ENCODE results near the gene PLPP7.

Gene PLPP7

GRCh38 chr9:131275332-131276093, 14.0 kb upstream of the PLPP7 start:
- Mint-ChIP-seq H3K27ac (peak overlapping the region; percentile 97), H3K9me3 (no peaks in the 10 kb centered on the region), H3K4me3 (peak overlapping the region; percentile 98), H3K4me1 (peaks cover 44% of the 10 kb centered on the region), H3K36me3 (peaks cover 59% of the 10 kb centered on the region)
- DNase-seq (ENCODE audit: low spot score in 2 of 2) (peak in 1 of 2 donors; percentile 74), ATAC-seq (peak; percentile 23)

- peak; percentile 22 for ATAC-seq
- peak within 1 kb of the TSS; percentile 98 for H3K4me3 Mint-ChIP-seq
- no peaks in the 10 kb centered on the region for H3K9me3 Mint-ChIP-seq
- H3K36me3 Mint-ChIP-seq = peaks cover 51% of the 10 kb centered on the region
- DNase-seq (ENCODE audit: low spot score in 2 of 2) = peak in 1 of 2 donors; percentile 77
- peaks cover 36% of the 10 kb centered on the region for H3K4me1 Mint-ChIP-seq
- peak within 1 kb of the TSS; percentile 97 for H3K27ac Mint-ChIP-seq
These were observed 13.2 kb upstream of the PLPP7 start, which contains the start of gene FAM78A for GRCh38 chr9:131276094-131276888. TSS of gene FAM78A (minus strand) at chr9:131276510. CDS start at chr9:131276179, 331 bp downstream.

DNA sequence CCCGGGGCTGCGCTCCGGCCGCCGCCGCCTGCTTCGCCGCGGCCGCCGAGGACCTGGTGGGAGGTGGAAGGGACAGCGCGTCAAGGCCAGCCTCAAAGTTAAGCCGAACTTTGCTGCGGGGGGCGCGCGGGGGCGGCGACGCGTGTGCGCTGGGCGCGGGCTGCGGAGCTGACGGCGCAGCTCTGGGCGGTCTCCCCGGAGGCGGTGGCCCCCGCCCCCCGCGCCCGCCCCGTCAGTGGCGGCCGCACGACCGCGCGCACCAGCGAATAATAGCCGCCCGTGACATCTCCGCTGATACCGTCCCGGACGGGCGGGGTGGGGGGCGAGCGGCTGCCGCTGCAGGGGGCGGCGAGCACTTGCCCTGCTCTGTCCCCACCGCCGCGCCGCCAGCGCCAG, 12.6 kb upstream of the PLPP7 start:
- Mint-ChIP-seq H3K36me3 (peaks cover 45% of the 10 kb centered on the region), H3K4me1 (peaks cover 34% of the 10 kb centered on the region), H3K9me3 (no peaks in the 10 kb centered on the region), H3K27ac (no peak overlapping the region), H3K4me3 (peak overlapping the region; percentile 98)
- peak; percentile 43 for ATAC-seq
- DNase-seq (ENCODE audit: low spot score in 2 of 2) = no peak

- Mint-ChIP-seq H3K4me1 (peaks cover 34% of the 10 kb centered on the region), H3K36me3 (peaks cover 40% of the 10 kb centered on the region), H3K9me3 (no peaks in the 10 kb centered on the region), H3K27ac (peak overlapping the region; percentile 89), H3K4me3 (peak overlapping the region; percentile 98)
- ATAC-seq (peak; percentile 2), DNase-seq (ENCODE audit: low spot score in 2 of 2) (peak in 1 of 2 donors; percentile 73)
These were observed 12.1 kb upstream of the PLPP7 start for GRCh38 chr9:131277287-131277909.

DNA sequence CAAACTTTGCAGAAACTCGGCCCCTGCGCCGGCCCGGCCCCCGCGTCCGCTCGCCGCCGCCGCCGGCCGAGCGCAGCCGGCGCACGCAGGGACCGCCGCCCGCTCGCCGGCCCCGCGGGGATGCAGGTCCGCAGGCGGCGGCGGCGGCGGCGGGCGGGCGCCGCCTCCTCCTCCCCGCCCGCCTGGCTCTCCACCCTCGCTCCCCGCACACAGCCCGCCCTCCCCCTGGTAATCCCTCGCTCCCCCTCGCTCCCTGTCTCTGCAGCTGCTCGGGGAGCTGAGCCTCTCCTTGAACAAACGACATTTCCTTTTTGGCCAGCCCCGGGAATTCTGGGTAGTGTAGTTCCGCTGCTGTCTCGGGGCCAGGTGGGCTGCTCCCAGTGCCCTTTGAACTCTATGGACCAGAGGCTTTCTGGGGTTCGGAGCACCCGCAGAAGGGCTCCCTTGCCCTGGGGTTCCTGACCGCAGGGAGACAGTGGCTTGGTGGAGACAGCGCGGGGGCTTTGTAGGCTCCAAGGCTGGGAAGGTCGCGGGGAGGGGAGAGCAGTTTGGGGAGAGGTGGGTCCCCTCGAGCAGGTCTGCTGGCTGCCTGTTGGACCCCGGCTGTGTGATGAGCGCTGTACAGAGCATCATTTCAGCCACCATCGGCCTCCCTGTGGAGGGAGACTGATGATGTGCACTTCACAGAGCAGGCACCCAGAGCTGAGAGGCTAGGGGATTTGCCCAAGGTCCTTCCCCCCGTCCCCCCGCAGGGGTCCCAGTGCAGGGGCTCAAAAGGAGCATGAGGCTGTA, 11.4 kb upstream of the PLPP7 start:
- Mint-ChIP-seq H3K4me3 (peak overlapping the region; percentile 98), H3K36me3 (peaks cover 33% of the 10 kb centered on the region), H3K9me3 (no peaks in the 10 kb centered on the region), H3K27ac (peak overlapping the region; percentile 89), H3K4me1 (peaks cover 29% of the 10 kb centered on the region)
- DNase-seq (ENCODE audit: low spot score in 2 of 2) (peak in 1 of 2 donors; percentile 79), ATAC-seq (peak; percentile 62)

- Mint-ChIP-seq H3K9me3 (no peaks in the 10 kb centered on the region), H3K27ac (peak overlapping the region; percentile 89), H3K36me3 (peaks cover 28% of the 10 kb centered on the region), H3K4me3 (peak overlapping the region; percentile 98), H3K4me1 (peaks cover 24% of the 10 kb centered on the region)
- ATAC-seq (peak; percentile 5), DNase-seq (ENCODE audit: low spot score in 2 of 2) (peak in 1 of 2 donors; percentile 73)
These were observed 10.8 kb upstream of the PLPP7 start for GRCh38 chr9:131278702-131279111.

DNA sequence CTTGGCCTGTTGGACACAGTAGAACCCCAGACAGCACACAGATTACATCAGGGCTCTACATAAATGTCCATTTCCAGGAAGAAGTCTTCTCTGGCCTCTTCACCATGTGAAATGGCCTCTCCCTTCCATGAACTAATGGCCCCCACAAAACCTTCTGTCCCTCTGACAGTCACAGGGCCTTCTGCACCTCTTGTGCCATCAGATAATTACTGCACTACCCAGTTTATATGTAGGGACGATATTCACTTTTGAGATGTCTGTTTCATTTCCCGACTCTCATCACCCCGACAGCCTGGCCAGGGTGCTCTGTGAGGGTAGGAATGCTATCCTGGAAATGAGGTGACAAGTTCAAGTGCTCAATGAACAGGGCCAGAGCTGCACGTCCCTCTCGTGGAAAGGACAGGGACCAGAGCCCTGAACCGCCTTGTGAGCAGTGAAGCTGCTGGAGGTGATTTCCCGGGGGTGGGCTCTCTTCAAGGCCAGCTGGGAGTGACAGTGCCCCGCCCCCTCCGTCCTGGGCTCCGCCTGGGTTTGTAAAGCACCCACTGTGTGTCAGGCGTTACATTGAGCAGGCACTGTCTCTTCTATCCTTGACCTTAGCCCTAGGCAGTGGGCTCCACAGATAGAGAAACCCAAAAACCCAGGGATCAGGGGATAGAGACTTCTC, 10.2 kb upstream of the PLPP7 start:
- Mint-ChIP-seq H3K36me3 (peaks cover 22% of the 10 kb centered on the region), H3K4me3 (peak overlapping the region; percentile 98), H3K9me3 (no peaks in the 10 kb centered on the region), H3K27ac (peak overlapping the region; percentile 89), H3K4me1 (peaks cover 24% of the 10 kb centered on the region)
- no peak for DNase-seq (ENCODE audit: low spot score in 2 of 2)
- ATAC-seq = no peak

DNA sequence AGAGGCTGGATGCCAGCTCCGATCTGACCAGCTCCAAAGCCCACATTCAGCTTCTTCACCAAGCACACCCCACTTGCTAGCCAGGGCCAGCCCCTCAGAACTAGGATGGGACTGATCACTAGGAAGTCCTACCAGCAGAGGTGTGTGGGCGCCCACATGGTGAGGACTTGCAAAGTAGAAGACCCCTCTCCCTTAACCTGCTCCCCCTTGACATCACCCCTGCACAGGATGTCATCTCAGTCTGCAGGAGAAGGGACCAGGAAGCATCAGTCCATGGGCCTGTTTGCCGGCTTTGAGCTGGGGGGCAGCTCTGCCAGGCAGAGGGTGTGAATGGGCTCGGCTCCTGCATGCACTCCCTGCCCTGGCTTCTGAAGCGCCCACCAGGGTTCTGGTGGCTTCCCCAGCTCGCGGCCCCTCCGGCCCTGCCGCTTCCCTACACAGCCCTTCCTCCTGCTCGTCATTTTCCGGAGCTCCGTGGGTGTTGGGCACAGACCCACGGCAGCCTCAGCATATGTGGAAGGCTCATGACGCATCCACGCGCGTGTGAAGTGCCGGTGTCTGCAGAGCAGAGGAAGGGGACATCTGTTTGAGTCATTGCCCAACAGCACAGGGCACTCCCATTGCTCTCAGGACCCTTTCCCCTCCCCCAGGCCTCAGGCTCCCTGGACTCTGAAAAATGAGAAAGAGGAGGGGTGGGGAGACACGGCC, 9.5 kb upstream of the PLPP7 start:
- Mint-ChIP-seq H3K9me3 (no peaks in the 10 kb centered on the region), H3K4me1 (peaks cover 24% of the 10 kb centered on the region), H3K27ac (no peak overlapping the region), H3K36me3 (peaks cover 15% of the 10 kb centered on the region), H3K4me3 (no peak overlapping the region)
- DNase-seq (ENCODE audit: low spot score in 2 of 2) (no peak), ATAC-seq (no peak)

DNA sequence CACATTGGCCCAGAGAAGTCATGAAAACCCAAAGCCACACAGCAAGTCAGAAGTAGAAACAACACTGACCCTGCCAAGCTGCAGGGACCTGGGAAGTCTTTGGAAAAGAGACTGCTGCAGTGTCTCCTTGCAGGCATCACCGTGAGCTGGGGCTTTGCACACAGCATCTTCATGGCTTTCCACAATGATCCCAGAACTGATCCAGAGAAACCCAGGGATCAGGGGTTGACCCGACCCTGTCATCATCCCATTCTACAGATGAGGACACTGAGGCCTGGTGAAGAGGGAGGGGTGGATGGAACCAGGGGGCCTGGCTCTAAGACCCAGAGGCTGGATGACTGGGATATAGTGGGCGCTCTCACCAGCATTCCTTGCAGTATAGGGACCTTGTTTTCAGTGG, 8.9 kb upstream of the PLPP7 start:
- Mint-ChIP-seq H3K27ac (no peak overlapping the region), H3K36me3 (peaks cover 9% of the 10 kb centered on the region), H3K4me3 (no peak overlapping the region), H3K4me1 (peaks cover 24% of the 10 kb centered on the region), H3K9me3 (no peaks in the 10 kb centered on the region)
- ATAC-seq = no peak
- DNase-seq (ENCODE audit: low spot score in 2 of 2) = no peak

- DNase-seq (ENCODE audit: low spot score in 2 of 2) (no peak), ATAC-seq (no peak)
- H3K27ac Mint-ChIP-seq = no peak overlapping the region
- peaks cover 2% of the 10 kb centered on the region for H3K36me3 Mint-ChIP-seq
- no peaks in the 10 kb centered on the region for H3K9me3 Mint-ChIP-seq
- peak overlapping the region; percentile 40 for H3K4me3 Mint-ChIP-seq
- H3K4me1 Mint-ChIP-seq = peaks cover 24% of the 10 kb centered on the region
These were observed 8.2 kb upstream of the PLPP7 start for GRCh38 chr9:131281119-131281965.

DNA sequence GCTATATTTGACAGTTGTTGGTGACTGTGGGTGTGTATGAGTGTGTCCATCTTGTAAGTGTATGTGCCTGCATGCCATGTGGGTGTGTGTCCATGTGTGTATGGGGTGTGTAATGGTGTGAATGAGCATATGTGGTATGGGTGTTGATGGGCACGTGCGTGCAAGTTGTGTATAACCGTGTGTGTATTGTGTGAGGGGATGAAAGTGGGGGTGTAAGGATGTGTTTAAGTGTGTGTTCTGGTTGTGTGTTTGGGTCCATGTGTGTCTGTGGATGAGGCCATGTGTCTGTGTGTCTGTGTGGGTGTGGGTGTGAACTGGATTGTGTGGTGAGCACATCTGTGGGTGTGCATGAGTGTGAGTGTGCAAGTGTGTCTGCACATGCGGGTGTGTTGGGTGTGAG, 7.3 kb upstream of the PLPP7 start:
- no peaks in the 10 kb centered on the region for H3K9me3 Mint-ChIP-seq
- peak overlapping the region; percentile 3 for H3K27ac Mint-ChIP-seq
- peak overlapping the region; percentile 40 for H3K4me3 Mint-ChIP-seq
- peaks cover 24% of the 10 kb centered on the region for H3K4me1 Mint-ChIP-seq
- ATAC-seq (no peak), DNase-seq (ENCODE audit: low spot score in 2 of 2) (no peak)
- H3K36me3 Mint-ChIP-seq = no peaks in the 10 kb centered on the region

DNA sequence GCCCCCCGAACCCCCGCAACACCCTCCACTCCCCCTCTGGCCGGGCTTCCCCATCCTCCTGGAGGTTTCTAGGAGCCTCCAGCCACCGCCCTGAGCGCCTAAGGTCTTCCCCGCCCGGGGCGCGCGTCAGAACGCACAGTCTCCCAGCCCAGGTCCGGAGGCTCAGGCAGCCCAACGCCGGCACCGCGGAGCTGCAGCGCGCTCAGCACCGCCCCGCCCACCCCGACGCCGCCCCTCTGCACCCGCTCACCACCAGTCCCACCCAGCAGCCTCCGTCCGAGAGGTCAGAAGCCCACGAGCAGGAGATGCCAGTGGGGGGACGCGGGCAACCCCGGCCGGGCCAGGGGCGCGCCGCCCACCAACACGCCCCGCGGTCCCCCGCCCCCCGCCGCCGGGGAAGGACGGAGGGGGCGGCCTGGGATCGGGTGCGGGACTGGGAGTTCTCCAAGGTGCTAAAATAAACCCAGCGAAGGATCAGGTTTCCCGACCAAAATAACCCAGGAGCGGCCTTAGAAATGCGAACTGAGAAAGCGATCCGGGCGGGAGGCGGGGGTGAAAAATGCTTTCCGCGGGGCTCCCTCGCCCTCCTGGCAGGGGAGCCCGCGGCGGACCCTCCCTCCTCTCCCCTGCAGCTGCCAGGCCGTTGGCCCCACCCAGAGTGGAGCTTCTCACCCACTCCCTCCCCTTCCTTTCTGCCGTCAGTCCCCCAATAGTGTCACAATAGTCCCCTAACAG, 6.7 kb upstream of the PLPP7 start:
- no peak for DNase-seq (ENCODE audit: low spot score in 2 of 2)
- no peaks in the 10 kb centered on the region for H3K36me3 Mint-ChIP-seq
- no peaks in the 10 kb centered on the region for H3K9me3 Mint-ChIP-seq
- H3K4me1 Mint-ChIP-seq = peaks cover 24% of the 10 kb centered on the region
- H3K27ac Mint-ChIP-seq = no peak overlapping the region
- peak overlapping the region; percentile 40 for H3K4me3 Mint-ChIP-seq
- no peak for ATAC-seq

- no peak for ATAC-seq
- H3K27ac Mint-ChIP-seq = no peak overlapping the region
- peaks cover 11% of the 10 kb centered on the region for H3K4me1 Mint-ChIP-seq
- no peaks in the 10 kb centered on the region for H3K9me3 Mint-ChIP-seq
- DNase-seq (ENCODE audit: low spot score in 2 of 2) = no peak
- no peak overlapping the region for H3K4me3 Mint-ChIP-seq
- H3K36me3 Mint-ChIP-seq = no peaks in the 10 kb centered on the region
These were observed 4.7 kb upstream of the PLPP7 start for GRCh38 chr9:131284856-131285255.

Measured in stimulated activated effector memory CD8-positive, alpha-beta T cell treated with anti-CD3 and anti-CD28 coated beads, Interleukin-12 subunit alpha, Interleukin-12 subunit beta, amount 100 ng/mL, for 72 hours (primary cell).